Small intestine (tissue), 7 donors: Measurements from ENCODE around the gene SERINC3. TPM values are rescaled to one million over a fixed set of nuclear protein-coding genes. Genes with fewer than 3 reads are reported as not detected.

Source experiments
- DNase-seq, 2 donors: peaks; one replicate each; pipeline versions ENCODE4 v3.0.0 to v3.0.0-alpha.2; 2013
- FAIRE-seq: peaks from 2 replicates; lab custom pipeline; 2012; peaks lifted over from hg19 to GRCh38; lab: Jason Lieb, UNC
- H3K27ac ChIP-seq, 3 donors: one replicate each; pipeline ENCODE4 v1.5.1; 2013; ENCODE audit warnings: low read length in 2 of 3, mild to moderate bottlenecking in 2 of 3, control low read depth in 1 of 3, inconsistent platforms in 1 of 3, low read depth in 1 of 3, moderate library complexity in 1 of 3
- H3K27me3 ChIP-seq, 3 donors: one replicate each; pipeline ENCODE4 v1.6.1; 2013; ENCODE audit warnings: low read length in 3 of 3, inconsistent platforms in 1 of 3; ENCODE audit not compliant: control insufficient read depth in 3 of 3, insufficient read depth in 3 of 3
- H3K36me3 ChIP-seq, 3 donors: one replicate each; pipeline ENCODE4 v1.6.1; 2013; ENCODE audit warnings: low read length in 3 of 3, inconsistent platforms in 1 of 3, low read depth in 1 of 3, mild to moderate bottlenecking in 1 of 3, moderate library complexity in 1 of 3; ENCODE audit not compliant: control insufficient read depth in 3 of 3, insufficient read depth in 2 of 3
- H3K4me1 ChIP-seq, 3 donors: one replicate each; pipeline ENCODE4 v1.6.1; 2013; ENCODE audit warnings: low read length in 2 of 3, inconsistent platforms in 1 of 3, low read depth in 1 of 3, mild to moderate bottlenecking in 1 of 3, moderate library complexity in 1 of 3; ENCODE audit not compliant: control insufficient read depth in 3 of 3, insufficient read depth in 2 of 3
- H3K4me3 ChIP-seq, 3 donors: one replicate each; pipeline ENCODE4 v1.5.1; 2013; ENCODE audit warnings: low read length in 3 of 3, control low read depth in 1 of 3, inconsistent platforms in 1 of 3, low read depth in 1 of 3, mild to moderate bottlenecking in 1 of 3, moderate library complexity in 1 of 3
- H3K9me3 ChIP-seq, 2 donors: one replicate each; pipeline ENCODE4 v1.6.1; 2013; ENCODE audit warnings: low read depth in 1 of 2, low read length in 1 of 2; ENCODE audit not compliant: control insufficient read depth in 2 of 2, insufficient read depth in 1 of 2
- WGBS, 3 donors: extraction: QIAGEN DNeasy Blood & Tissue Kit; methylation state at CpG; one replicate each; pipeline ENCODE4 v1.1.7; 2013; 5-methylcytosine and 5-hydroxymethylcytosine counted together
- polyA plus RNA-seq, 4 donors: library from polyadenylated mRNA; stranded (reverse) in 3 of 4; unstranded in 1 of 4; fragments of 200-250 nt in 3 of 4; fragments of 120-200 nt in 1 of 4; gene quantifications; one replicate each; pipeline versions ENCODE4 v1.2.1 to v1.2.3, GENCODE V29; 2013
- donor health status: healthy with polysubstance abuse.
- donor health status: control.
- donor health status: control.
- donor health status: Bipolar disorder and iron deficiency.
- donor health status: healthy.

SERINC3 gene
- polyA plus RNA-seq, 4 donors, result 13.2 to 74.8 (median 39.6) TPM

- Histone ChIP-seq H3K4me1 (no peaks in the 10 kb centered on the region), H3K36me3 (no peaks in the 10 kb centered on the region), H3K27ac (no peak overlapping the region), H3K27me3 (no peaks in the 10 kb centered on the region), H3K4me3 (no peak overlapping the region), H3K9me3 (no peaks in the 10 kb centered on the region)
- DNase-seq (no peak), FAIRE-seq (no peak)
- WGBS, 3 donors, result 89 to 96% (median 91%) methylated on average over 2 of the region's 2 CpGs
Observed at GRCh38 chr20:44560229-44560628, 38.4 kb upstream of the SERINC3 start.

- H3K9me3 ChIP-seq, result no peaks in the 10 kb centered on the region
- H3K36me3 ChIP-seq, result no peaks in the 10 kb centered on the region
- H3K4me3 ChIP-seq, result no peak overlapping the region
- H3K27me3 ChIP-seq, result no peaks in the 10 kb centered on the region
- H3K27ac ChIP-seq, result no peak overlapping the region
- DNase-seq (no peak), FAIRE-seq (no peak)
- H3K4me1 ChIP-seq, result no peaks in the 10 kb centered on the region
Observed at GRCh38 chr20:44559302-44559701, 37.4 kb upstream of the SERINC3 start.

- Histone ChIP-seq H3K27ac (peak overlapping the region in 1 of 3 donors; percentile 47), H3K9me3 (no peaks in the 10 kb centered on the region), H3K36me3 (no peaks in the 10 kb centered on the region), H3K4me3 (no peak overlapping the region), H3K4me1 (no peaks in the 10 kb centered on the region), H3K27me3 (no peaks in the 10 kb centered on the region)
- FAIRE-seq (no peak), DNase-seq (no peak)
- 55 to 74% (median 69%) methylated on average over 6 of the region's 6 CpGs for WGBS, 3 donors
Observed at GRCh38 chr20:44552950-44553908, 31.4 kb upstream of the SERINC3 start.

- H3K27me3 ChIP-seq, result no peaks in the 10 kb centered on the region
- no peaks in the 10 kb centered on the region for H3K36me3 ChIP-seq
- 68 to 78% (median 74%) methylated on average over 3 of the region's 3 CpGs for WGBS, 3 donors
- no peaks in the 10 kb centered on the region for H3K9me3 ChIP-seq
- FAIRE-seq (no peak), DNase-seq (no peak)
- no peak overlapping the region for H3K4me3 ChIP-seq
- peak overlapping the region in 1 of 3 donors; percentile 47 for H3K27ac ChIP-seq
- H3K4me1 ChIP-seq, result no peaks in the 10 kb centered on the region
Observed at GRCh38 chr20:44552568-44552949, 30.7 kb upstream of the SERINC3 start.

- WGBS, 3 donors, result 90 to 93% (median 91%) methylated on average over 4 of the region's 4 CpGs
- no peak for FAIRE-seq
- Histone ChIP-seq H3K4me3 (no peak overlapping the region), H3K4me1 (no peaks in the 10 kb centered on the region), H3K36me3 (no peaks in the 10 kb centered on the region), H3K27ac (no peak overlapping the region), H3K27me3 (no peaks in the 10 kb centered on the region), H3K9me3 (no peaks in the 10 kb centered on the region)
- no peak for DNase-seq
Observed at GRCh38 chr20:44552050-44552449, 30.2 kb upstream of the SERINC3 start.

- no peaks in the 10 kb centered on the region for H3K36me3 ChIP-seq
- H3K9me3 ChIP-seq, result no peaks in the 10 kb centered on the region
- no peak overlapping the region for H3K27ac ChIP-seq
- DNase-seq (no peak), FAIRE-seq (no peak)
- 46 to 60% (median 57%) methylated on average over 4 of the region's 4 CpGs for WGBS, 3 donors
- no peaks in the 10 kb centered on the region for H3K27me3 ChIP-seq
- H3K4me3 ChIP-seq, result no peak overlapping the region
- no peaks in the 10 kb centered on the region for H3K4me1 ChIP-seq
Observed at GRCh38 chr20:44549123-44549522, 27.3 kb upstream of the SERINC3 start.

GRCh38 chr20:44547419-44547818, 25.5 kb upstream of the SERINC3 start:
- no peaks in the 10 kb centered on the region for H3K36me3 ChIP-seq
- peaks cover 0 to 3% (median 0%) of the 10 kb centered on the region in 3 donors for H3K4me1 ChIP-seq
- FAIRE-seq, result no peak

GRCh38 chr20:44544263-44544662, 22.4 kb upstream of the SERINC3 start:
- Histone ChIP-seq H3K36me3 (no peaks in the 10 kb centered on the region), H3K9me3 (no peaks in the 10 kb centered on the region), H3K27ac (no peak overlapping the region), H3K4me3 (no peak overlapping the region), H3K4me1 (peaks cover 0 to 3% (median 0%) of the 10 kb centered on the region in 3 donors), H3K27me3 (no peaks in the 10 kb centered on the region)
- 59 to 61% (median 60%) methylated on average over 5 of the region's 5 CpGs for WGBS, 3 donors
- FAIRE-seq, result no peak
- DNase-seq, result no peak

More at GRCh38 chr20:44547419-44547818, 25.5 kb upstream of the SERINC3 start:
- H3K27me3 ChIP-seq, result no peaks in the 10 kb centered on the region
- H3K9me3 ChIP-seq, result no peaks in the 10 kb centered on the region
- no peak for DNase-seq
- H3K4me3 ChIP-seq, result no peak overlapping the region
- H3K27ac ChIP-seq, result no peak overlapping the region
- WGBS, 3 donors, result 96 to 97% (median 96%) methylated on average over 8 of the region's 8 CpGs
